ENCODE results near the gene ARHGAP22. TPM values are rescaled to one million over a fixed set of nuclear protein-coding genes. Genes with fewer than 3 reads are reported as not detected.

Gene ARHGAP22
- total and polyA plus RNA-seq, 2 experiments from 2014 or later, result 4.8 to 10.7 TPM

GRCh38 chr10:48547981-48548380, 56.9 kb downstream of the ARHGAP22 start:
- H4K20me1 ChIP-seq (replicated peaks; ENCODE audit: insufficient read depth), result no peaks in the 10 kb centered on the region
- DNase-seq (ENCODE audit: low spot score) (no peak), ATAC-seq (no peak)
- peaks cover 14% of the 10 kb centered on the region for H3K4me1 ChIP-seq (ENCODE audit: insufficient read depth)
- Mint-ChIP-seq H3K27ac (no peak overlapping the region), H3K4me3 (no peak overlapping the region), H3K4me1 (peaks cover 20% of the 10 kb centered on the region; the same call in 2 of the 3 replicates), H3K36me3 (ENCODE audit: low read depth) (no peaks in the 10 kb centered on the region), H3K27me3 (ENCODE audit: insufficient read depth, low read depth, poor library complexity) (peaks cover 7% of the 10 kb centered on the region), H3K9me3 (peaks cover 4% of the 10 kb centered on the region)
- H3K9me2 ChIP-seq (ENCODE audit: insufficient read depth), result no peaks in the 10 kb centered on the region
- TF ChIP-seq REST (IDR thresholded peaks at IDR 0.05; ENCODE audit: unreplicated experiment), result no peak
- no peak for TF ChIP-seq ETS1 (IDR thresholded peaks at IDR 0.05)
- TF ChIP-seq EZH2 (IDR thresholded peaks at IDR 0.05; ENCODE audit: low read depth, unreplicated experiment), result no peak
- no peak for TF ChIP-seq POLR2AphosphoS5 (IDR thresholded peaks at IDR 0.05; ENCODE audit: low read depth)
- no peak for TF ChIP-seq ZNF462 (CRISPR knock-in tag; IDR thresholded peaks at IDR 0.05)
- TF ChIP-seq STAT1 (IDR thresholded peaks at IDR 0.05; ENCODE audit: unreplicated experiment), result no peak
- TF ChIP-seq EZH2phosphoT487 (IDR thresholded peaks at IDR 0.05; ENCODE audit: unreplicated experiment), result no peak
- no peak for TF ChIP-seq ZNF331 (CRISPR knock-in tag; IDR thresholded peaks at IDR 0.05; ENCODE audit: low read depth)
- TF ChIP-seq JUNB (IDR thresholded peaks at IDR 0.05; ENCODE audit: unreplicated experiment), result no peak
- no peak overlapping the region for H2AFZ ChIP-seq
- no peaks in the 10 kb centered on the region for H3K27me3 ChIP-seq (ENCODE audit: insufficient read depth)
- H3F3A ChIP-seq (replicated peaks; ENCODE audit: low read depth), result no peaks in the 10 kb centered on the region
- H3K4me2 ChIP-seq, result no peak overlapping the region
- no peaks in the 10 kb centered on the region for H3K36me3 ChIP-seq (ENCODE audit: insufficient read depth)
- H3K79me2 ChIP-seq (replicated peaks; ENCODE audit: insufficient read depth), result no peaks in the 10 kb centered on the region
- no peak overlapping the region for H3K4me3 ChIP-seq
- no peak overlapping the region for H3K27ac ChIP-seq (ENCODE audit: low read depth)

Measured in GM23338 (cell line).